CD4-positive, alpha-beta T cell (primary cell): Measurements from ENCODE around the gene SUFU. TPM values are rescaled to one million over a fixed set of nuclear protein-coding genes. Genes with fewer than 3 reads are reported as not detected.

ENCODE experiments used
- ATAC-seq: fragments of 200-7000 bp; cut with Tn5 transposase; one replicate; pipeline ENCODE4 v1.10.0; 2022; ENCODE audit warnings: mild to moderate bottlenecking; ENCODE audit not compliant: poor library complexity
- CTCF ChIA-PET: fragments of 350-600 bp; sonication (Branson Sonifier 250); formaldehyde crosslinking; loops from one replicate; lab custom pipeline; 2021; ENCODE audit warnings: antibody characterized with exemption, inconsistent platforms; lab: Charles Lee
- POLR2A ChIA-PET: fragments of 350-600 bp; sonication (Branson Sonifier 250); formaldehyde crosslinking; loops from one replicate; lab custom pipeline; 2021; ENCODE audit warnings: antibody characterized with exemption, inconsistent platforms; lab: Charles Lee
- DNase-seq, 14 experiments: peaks; one replicate each; pipeline ENCODE4 v3.0.0-alpha.2; 2013 to 2020; ENCODE audit warnings: mixed read lengths in 2 of 14
- H3K27ac ChIP-seq, 2 donors: one replicate each; pipeline versions ENCODE4 v1.5.1 to v1.7.0; 2013; ENCODE audit warnings: low read length in 2 of 2, low read depth in 1 of 2, mild to moderate bottlenecking in 1 of 2
- H3K27me3 ChIP-seq, 2 experiments: 1 replicate in 1 of 2; 2 replicates in 1 of 2; pipeline versions ENCODE4 v1.6.1 to v1.7.0; 2013; ENCODE audit warnings: low read length in 2 of 2, control low read depth in 1 of 2, mild to moderate bottlenecking in 1 of 2, moderate library complexity in 1 of 2; ENCODE audit not compliant: insufficient read depth in 2 of 2, control insufficient read depth in 1 of 2
- H3K36me3 ChIP-seq: one replicate; pipeline ENCODE4 v1.6.1; 2013; ENCODE audit warnings: low read length, control low read depth; ENCODE audit not compliant: insufficient read depth
- H3K4me1 ChIP-seq: one replicate; pipeline ENCODE4 v1.6.1; 2013; ENCODE audit warnings: low read length, control low read depth; ENCODE audit not compliant: insufficient read depth
- H3K4me3 ChIP-seq: one replicate; pipeline ENCODE4 v1.5.1; 2013; ENCODE audit warnings: mild to moderate bottlenecking, low read length, moderate library complexity
- H3K9me3 ChIP-seq, 2 experiments: 1 replicate in 1 of 2; 2 replicates in 1 of 2; pipeline versions ENCODE4 v1.6.1 to v1.7.0; 2013; ENCODE audit warnings: low read length in 2 of 2, mild to moderate bottlenecking in 2 of 2, control low read depth in 1 of 2, moderate library complexity in 1 of 2; ENCODE audit not compliant: control insufficient read depth in 1 of 2, insufficient read depth in 1 of 2
- H3K27ac Mint-ChIP-seq: one replicate; pipeline ENCODE4 v1.8.0; 2020; ENCODE audit warnings: mixed read lengths
- H3K27me3 Mint-ChIP-seq: one replicate; pipeline ENCODE4 v1.8.0; 2021; ENCODE audit warnings: mixed read lengths
- H3K36me3 Mint-ChIP-seq: one replicate; pipeline ENCODE4 v1.8.0; 2021; ENCODE audit warnings: low read depth, mixed read lengths
- H3K4me1 Mint-ChIP-seq: one replicate; pipeline ENCODE4 v1.8.0; 2021; ENCODE audit warnings: low read depth, mixed read lengths
- H3K4me3 Mint-ChIP-seq: one replicate; pipeline ENCODE4 v1.8.0; 2020; ENCODE audit warnings: mild to moderate bottlenecking, mixed read lengths
- H3K9me3 Mint-ChIP-seq: one replicate; pipeline ENCODE4 v1.8.0; 2020; ENCODE audit warnings: mixed read lengths
- CTCF ChIP-seq: fragments of 200-600 bp; IDR thresholded peaks from one replicate; pipeline ENCODE4 v1.8.0; 2022; ENCODE audit warnings: antibody characterized with exemption, mild to moderate bottlenecking
- intact Hi-C, 2 experiments: fragments of 100-400 bp; cut with DNase I in 1 of 2; cut with micrococcal nuclease in 1 of 2; formaldehyde crosslinking; loops; one replicate each; pipeline versions ENCODE4 v1.15.1 to v1.9.0; 2023 to 2025; cut with DNase I, micrococcal nuclease
- total RNA-seq, 174 experiments: library from RNA in 2 of 174; stranded (reverse) in 2 of 174; gene quantifications; one replicate each; pipeline ENCODE4 v1.2.3 and lab custom pipeline; 2021 to 2026

Gene SUFU
- total RNA-seq, 2 experiments from 2014 or later, result 6.7 to 7.3 TPM

GRCh38 chr10:102581981-102582580, 78.3 kb downstream of the SUFU start:
- POLR2A ChIA-PET, result interaction anchor here (2.0 to 2.2 kb wide), 2 partner anchors 78 to 352 kb away, joined by 6 to 22 read pairs; partner anchors contain the start of genes ACTR1A and SUFU

GRCh38 chr10:102583435-102584417, 80.0 kb downstream of the SUFU start:
- ATAC-seq (peak; percentile 99), DNase-seq (peak; percentile 71 to 90 (median 78))
- no peaks in the 10 kb centered on the region for H3K36me3 ChIP-seq
- POLR2A ChIA-PET, result interaction anchor here (0.6 to 2.2 kb wide), 12 partner anchors 58 to 451 kb away, joined by 3 to 22 read pairs (median 3); partner anchors contain the start of genes ACTR1A, CUEDC2, NFKB2 and PPRC1
- no peak overlapping the region for H3K4me3 ChIP-seq
- no peaks in the 10 kb centered on the region for H3K9me3 Mint-ChIP-seq
- no peak overlapping the region for H3K4me3 Mint-ChIP-seq
- H3K27me3 Mint-ChIP-seq, result no peaks in the 10 kb centered on the region
- peaks cover 16% of the 10 kb centered on the region for H3K4me1 Mint-ChIP-seq
- TF ChIP-seq CTCF, result peak; percentile 90
- intact Hi-C loops, result loop anchor here (1.0 to 5.0 kb wide), 6 partner anchors 80 to 416 kb away; partner anchors contain the start of gene SUFU (in 1 of the 2)
- H3K4me1 ChIP-seq, result peaks cover 10% of the 10 kb centered on the region
- H3K9me3 ChIP-seq, result no peaks in the 10 kb centered on the region
- H3K27me3 ChIP-seq, result no peaks in the 10 kb centered on the region
- peak overlapping the region; percentile 28 for H3K27ac Mint-ChIP-seq
- CTCF ChIA-PET, result interaction anchor here (0.5 to 2.3 kb wide), 21 partner anchors 12 to 417 kb away, joined by 3 to 17 read pairs (median 4); partner anchors contain the start of genes ACTR1A, SUFU and TRIM8
- no peaks in the 10 kb centered on the region for H3K36me3 Mint-ChIP-seq
- no peak overlapping the region for H3K27ac ChIP-seq

More at GRCh38 chr10:102581981-102582580, 78.3 kb downstream of the SUFU start:
- Histone ChIP-seq H3K4me3 (no peak overlapping the region), H3K27ac (no peak overlapping the region), H3K36me3 (no peaks in the 10 kb centered on the region), H3K27me3 (no peaks in the 10 kb centered on the region), H3K4me1 (peaks cover 15% of the 10 kb centered on the region), H3K9me3 (no peaks in the 10 kb centered on the region)
- intact Hi-C loops, result loop anchor here (1.0 to 5.0 kb wide), 3 partner anchors 77 to 415 kb away; no protein-coding TSS in a partner anchor
- no peaks in the 10 kb centered on the region for H3K9me3 Mint-ChIP-seq
- no peak for ATAC-seq
- H3K36me3 Mint-ChIP-seq, result no peaks in the 10 kb centered on the region
- H3K27ac Mint-ChIP-seq, result no peak overlapping the region
- no peak for DNase-seq
- H3K27me3 Mint-ChIP-seq, result no peaks in the 10 kb centered on the region
- peaks cover 20% of the 10 kb centered on the region for H3K4me1 Mint-ChIP-seq
- CTCF ChIA-PET, result no interaction called here
- TF ChIP-seq CTCF, result no peak
- no peak overlapping the region for H3K4me3 Mint-ChIP-seq

- Histone ChIP-seq H3K4me1 (peaks cover 3% of the 10 kb centered on the region), H3K27ac (no peak overlapping the region), H3K36me3 (no peaks in the 10 kb centered on the region), H3K4me3 (no peak overlapping the region), H3K9me3 (no peaks in the 10 kb centered on the region), H3K27me3 (no peaks in the 10 kb centered on the region)
- no peak for DNase-seq
- ATAC-seq, result no peak
- Mint-ChIP-seq H3K9me3 (no peaks in the 10 kb centered on the region), H3K27ac (no peak overlapping the region), H3K27me3 (no peaks in the 10 kb centered on the region), H3K36me3 (no peaks in the 10 kb centered on the region), H3K4me1 (peaks cover 6% of the 10 kb centered on the region), H3K4me3 (no peak overlapping the region)
- intact Hi-C loops, result loop anchor here in 1 of 2 experiments (1.0 to 2.0 kb wide), 2 partner anchors 192 to 356 kb away; no protein-coding TSS in a partner anchor
- POLR2A ChIA-PET, result no interaction called here
- no peak for TF ChIP-seq CTCF
- CTCF ChIA-PET, result no interaction called here
These were observed 81.3 kb downstream of the SUFU start for GRCh38 chr10:102585026-102585425.
